ENCODE results near the gene FOXP1.

GRCh38 chr3:71129611-71130431, 453.7 kb downstream of the FOXP1 start:
- no peak for TF ChIP-seq GABPA (IDR thresholded peaks at IDR 0.05; ENCODE audit: low read depth, low read length)
- TF ChIP-seq GABPA (CRISPR knock-in tag; IDR thresholded peaks at IDR 0.05; ENCODE audit: low read depth) = no peak
- TF ChIP-seq, protein P1, sequence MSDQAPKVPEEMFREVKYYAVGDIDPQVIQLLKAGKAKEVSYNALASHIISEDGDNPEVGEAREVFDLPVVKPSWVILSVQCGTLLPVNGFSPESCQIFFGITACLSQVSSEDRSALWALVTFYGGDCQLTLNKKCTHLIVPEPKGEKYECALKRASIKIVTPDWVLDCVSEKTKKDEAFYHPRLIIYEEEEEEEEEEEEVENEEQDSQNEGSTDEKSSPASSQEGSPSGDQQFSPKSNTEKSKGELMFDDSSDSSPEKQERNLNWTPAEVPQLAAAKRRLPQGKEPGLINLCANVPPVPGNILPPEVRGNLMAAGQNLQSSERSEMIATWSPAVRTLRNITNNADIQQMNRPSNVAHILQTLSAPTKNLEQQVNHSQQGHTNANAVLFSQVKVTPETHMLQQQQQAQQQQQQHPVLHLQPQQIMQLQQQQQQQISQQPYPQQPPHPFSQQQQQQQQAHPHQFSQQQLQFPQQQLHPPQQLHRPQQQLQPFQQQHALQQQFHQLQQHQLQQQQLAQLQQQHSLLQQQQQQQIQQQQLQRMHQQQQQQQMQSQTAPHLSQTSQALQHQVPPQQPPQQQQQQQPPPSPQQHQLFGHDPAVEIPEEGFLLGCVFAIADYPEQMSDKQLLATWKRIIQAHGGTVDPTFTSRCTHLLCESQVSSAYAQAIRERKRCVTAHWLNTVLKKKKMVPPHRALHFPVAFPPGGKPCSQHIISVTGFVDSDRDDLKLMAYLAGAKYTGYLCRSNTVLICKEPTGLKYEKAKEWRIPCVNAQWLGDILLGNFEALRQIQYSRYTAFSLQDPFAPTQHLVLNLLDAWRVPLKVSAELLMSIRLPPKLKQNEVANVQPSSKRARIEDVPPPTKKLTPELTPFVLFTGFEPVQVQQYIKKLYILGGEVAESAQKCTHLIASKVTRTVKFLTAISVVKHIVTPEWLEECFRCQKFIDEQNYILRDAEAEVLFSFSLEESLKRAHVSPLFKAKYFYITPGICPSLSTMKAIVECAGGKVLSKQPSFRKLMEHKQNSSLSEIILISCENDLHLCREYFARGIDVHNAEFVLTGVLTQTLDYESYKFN (CRISPR knock-in tag; conservative IDR thresholded peaks at IDR 0.05) = no peak
- no peak for TF ChIP-seq ZNF652 (CRISPR knock-in tag; IDR thresholded peaks at IDR 0.05; ENCODE audit: borderline replicate concordance, low read depth)
- TF ChIP-seq FOSL2 (CRISPR knock-in tag; IDR thresholded peaks at IDR 0.05) = no peak
- no peak for TF ChIP-seq ZBTB34 (CRISPR knock-in tag; IDR thresholded peaks at IDR 0.05)
- TF ChIP-seq CREM (IDR thresholded peaks at IDR 0.05) = no peak
- TF ChIP-seq CREM (CRISPR knock-in tag; IDR thresholded peaks at IDR 0.05) = no peak
